Lower leg skin (tissue), 4 donors: Measurements from ENCODE around the gene GRAMD4. TPM values are rescaled to one million over a fixed set of nuclear protein-coding genes. Genes with fewer than 3 reads are reported as not detected.

ENCODE experiments used
- DNase-seq, 2 donors: peaks; one replicate each; pipeline ENCODE4 v3.0.0-alpha.2; 2019; ENCODE audit warnings: low spot score in 2 of 2
- H3K4me3 ChIP-seq: fragments of 200-600 bp; sonication (generic); 2 replicates; pipeline ENCODE4 v1.5.1; 2017; ENCODE audit warnings: mild to moderate bottlenecking, low read depth; ENCODE audit not compliant: poor library complexity, severe bottlenecking
- POLR2A ChIP-seq, 2 donors: fragments of 450-650 bp; IDR thresholded peaks; one replicate each; pipeline ENCODE4 v1.6.1; 2016 to 2017; ENCODE audit warnings: antibody characterized with exemption in 2 of 2, mild to moderate bottlenecking in 1 of 2, moderate library complexity in 1 of 2
- WGBS, 2 donors: methylation state at CpG; one replicate each; pipeline ENCODE4 v1.1.5; 2018; 5-methylcytosine and 5-hydroxymethylcytosine counted together
- intact Hi-C: fragments of 100-400 bp; cut with DNase I; formaldehyde crosslinking; loops from one replicate; pipeline ENCODE4 v1.15.0; 2023; ENCODE audit warnings: low total_unique reads
- total RNA-seq, 4 donors: library from RNA; depleted of rRNA; stranded (reverse); fragments of >200 nt; gene quantifications; one replicate each; pipeline ENCODE4 v1.1.0, GENCODE V29; 2016
- TF ChIP-seq, protein P1 (sequence below), 3 donors: fragments of 450-650 bp; IDR thresholded peaks; one replicate each; pipeline ENCODE4 v1.5.1; 2016; ENCODE audit warnings: antibody characterized with exemption in 3 of 3, mild to moderate bottlenecking in 3 of 3, moderate library complexity in 2 of 3

GRAMD4 gene
- total RNA-seq, 4 donors from 2014 or later = 78.7 to 136 (median 117) TPM

- WGBS, 2 donors = 83 to 93% methylated on average over 12 of the region's 12 CpGs
- no peak for DNase-seq
- no peak for TF ChIP-seq POLR2A (IDR thresholded peaks at IDR 0.05)
- TF ChIP-seq, protein P1, sequence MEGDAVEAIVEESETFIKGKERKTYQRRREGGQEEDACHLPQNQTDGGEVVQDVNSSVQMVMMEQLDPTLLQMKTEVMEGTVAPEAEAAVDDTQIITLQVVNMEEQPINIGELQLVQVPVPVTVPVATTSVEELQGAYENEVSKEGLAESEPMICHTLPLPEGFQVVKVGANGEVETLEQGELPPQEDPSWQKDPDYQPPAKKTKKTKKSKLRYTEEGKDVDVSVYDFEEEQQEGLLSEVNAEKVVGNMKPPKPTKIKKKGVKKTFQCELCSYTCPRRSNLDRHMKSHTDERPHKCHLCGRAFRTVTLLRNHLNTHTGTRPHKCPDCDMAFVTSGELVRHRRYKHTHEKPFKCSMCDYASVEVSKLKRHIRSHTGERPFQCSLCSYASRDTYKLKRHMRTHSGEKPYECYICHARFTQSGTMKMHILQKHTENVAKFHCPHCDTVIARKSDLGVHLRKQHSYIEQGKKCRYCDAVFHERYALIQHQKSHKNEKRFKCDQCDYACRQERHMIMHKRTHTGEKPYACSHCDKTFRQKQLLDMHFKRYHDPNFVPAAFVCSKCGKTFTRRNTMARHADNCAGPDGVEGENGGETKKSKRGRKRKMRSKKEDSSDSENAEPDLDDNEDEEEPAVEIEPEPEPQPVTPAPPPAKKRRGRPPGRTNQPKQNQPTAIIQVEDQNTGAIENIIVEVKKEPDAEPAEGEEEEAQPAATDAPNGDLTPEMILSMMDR (IDR thresholded peaks at IDR 0.05) = no peak
- H3K4me3 ChIP-seq = no peak overlapping the region
- intact Hi-C loops = no loop called here
These were observed 39.6 kb downstream of the GRAMD4 start for GRCh38 chr22:46659791-46660186.

- DNase-seq = no peak
- TF ChIP-seq, protein P1 (IDR thresholded peaks at IDR 0.05) = no peak
- no peak for TF ChIP-seq POLR2A (IDR thresholded peaks at IDR 0.05)
- 26 to 47% methylated on average over 11 of the region's 11 CpGs for WGBS, 2 donors
- no peak overlapping the region for H3K4me3 ChIP-seq
- intact Hi-C loops = no loop called here
These were observed 40.5 kb downstream of the GRAMD4 start for GRCh38 chr22:46660604-46661201.

- intact Hi-C loops = no loop called here
- DNase-seq = no peak
- no peak overlapping the region for H3K4me3 ChIP-seq
- 69% methylated on average over 22 of the region's 22 CpGs for WGBS, 2 donors
- TF ChIP-seq, protein P1 (IDR thresholded peaks at IDR 0.05) = no peak
- TF ChIP-seq POLR2A (IDR thresholded peaks at IDR 0.05) = no peak
These were observed 41.1 kb downstream of the GRAMD4 start for GRCh38 chr22:46661221-46661851.

DNA sequence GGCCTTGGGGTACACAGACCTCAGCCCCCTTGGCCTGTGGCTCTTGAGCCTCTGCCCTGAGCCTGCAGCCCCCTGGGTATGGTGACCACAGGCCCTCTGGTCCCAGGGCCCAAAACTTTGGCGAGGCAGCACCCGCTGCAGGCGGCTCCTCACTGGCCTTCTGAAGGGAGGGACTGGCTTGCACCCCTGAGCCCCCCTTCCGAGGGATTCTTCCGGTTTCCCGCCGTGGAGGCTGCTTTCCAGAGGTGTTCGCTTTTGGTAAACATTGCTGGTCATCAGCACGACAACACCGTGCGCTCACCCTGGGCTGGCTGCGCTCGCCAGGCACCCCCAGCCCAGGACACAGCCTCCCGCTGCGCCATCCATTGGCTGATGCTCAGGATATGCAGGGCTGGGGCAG is 42.0 kb downstream of the GRAMD4 start:
- 92 to 93% methylated on average over 11 to 15 of the region's 15 CpGs for WGBS, 2 donors
- TF ChIP-seq, protein P1 (IDR thresholded peaks at IDR 0.05) = no peak
- no peak for TF ChIP-seq POLR2A (IDR thresholded peaks at IDR 0.05)

GRCh38 chr22:46663001-46663400 is 42.8 kb downstream of the GRAMD4 start:
- DNase-seq = no peak
- intact Hi-C loops = no loop called here
- WGBS, 2 donors = 93 to 95% methylated on average over 16 to 24 of the region's 26 CpGs
- H3K4me3 ChIP-seq = no peak overlapping the region
- TF ChIP-seq POLR2A (IDR thresholded peaks at IDR 0.05) = no peak
- TF ChIP-seq, protein P1 (IDR thresholded peaks at IDR 0.05) = no peak

More for the DNA sequence above, 42.0 kb downstream of the GRAMD4 start:
- H3K4me3 ChIP-seq = no peak overlapping the region
- intact Hi-C loops = no loop called here
- DNase-seq = no peak
